Uterus (tissue), 4 donors: Measurements from ENCODE around the gene TAMM41. TPM values are rescaled to one million over a fixed set of nuclear protein-coding genes. Genes with fewer than 3 reads are reported as not detected.

ENCODE experiments used
- DNase-seq, 2 donors: peaks; one replicate each; pipeline ENCODE4 v3.0.0-alpha.2; 2019 to 2020
- H3K27ac ChIP-seq, 2 donors: fragments of 200-600 bp; sonication (generic); 1 replicate in 1 of 2; 2 replicates in 1 of 2; pipeline ENCODE4 v1.5.1; 2016 to 2018
- H3K27me3 ChIP-seq, 2 donors: fragments of 200-600 bp; sonication (generic); one replicate each; pipeline ENCODE4 v1.5.1; 2018 to 2019; ENCODE audit warnings: control low read depth in 1 of 2
- H3K36me3 ChIP-seq, 2 donors: fragments of 200-600 bp; sonication (generic); one replicate each; pipeline ENCODE4 v1.5.1; 2019; ENCODE audit warnings: control low read depth in 1 of 2
- H3K4me1 ChIP-seq, 2 donors: fragments of 200-600 bp; sonication (generic); one replicate each; pipeline ENCODE4 v1.5.1; 2018 to 2019; ENCODE audit warnings: control low read depth in 1 of 2
- H3K4me3 ChIP-seq, 2 donors: fragments of 200-600 bp; sonication (generic); 1 replicate in 1 of 2; 2 replicates in 1 of 2; pipeline ENCODE4 v1.5.1; 2018 to 2019; ENCODE audit warnings: mild to moderate bottlenecking in 1 of 2
- H3K9me3 ChIP-seq, 2 donors: fragments of 200-600 bp; sonication (generic); one replicate each; pipeline ENCODE4 v1.5.1; 2019; ENCODE audit warnings: control low read depth in 1 of 2
- CTCF ChIP-seq, 4 experiments: fragments of 200-600 bp in 2 of 4; fragments of 450-650 bp in 2 of 4; sonication (generic) in 2 of 4; IDR thresholded peaks; one replicate each; pipeline ENCODE4 v1.5.1; 2016 to 2019; ENCODE audit warnings: antibody characterized with exemption in 4 of 4, mild to moderate bottlenecking in 2 of 4, moderate library complexity in 1 of 4
- POLR2A ChIP-seq, 2 donors: fragments of 450-650 bp; IDR thresholded peaks; one replicate each; pipeline ENCODE4 v1.6.1; 2016; ENCODE audit warnings: antibody characterized with exemption in 2 of 2, mild to moderate bottlenecking in 1 of 2, moderate library complexity in 1 of 2
- intact Hi-C: fragments of 100-400 bp; cut with DNase I; formaldehyde crosslinking; loops from one replicate; pipeline ENCODE4 v1.15.1; 2023; ENCODE audit warnings: low total_unique reads
- total RNA-seq, 4 donors: library from RNA; depleted of rRNA in 3 of 4; stranded (reverse); fragments of >200 nt in 3 of 4; gene quantifications; one replicate each; pipeline versions ENCODE4 v1.1.0 to v1.2.4, GENCODE V29; 2014 to 2023
- donor health status: DM: yes; HTN: yes; CAD: no.

Gene TAMM41
- total RNA-seq, 4 donors from 2014 or later = 4.9 to 34.6 (median 25.6) TPM

GRCh38 chr3:11770477-11771391 lies 76.0 kb downstream of the TAMM41 start:
- H3K9me3 ChIP-seq = no peaks in the 10 kb centered on the region
- peak overlapping the region in 1 of 2 donors; percentile 11 for H3K4me3 ChIP-seq
- peak; percentile 48 to 56 for DNase-seq
- no peaks in the 10 kb centered on the region for H3K36me3 ChIP-seq
- TF ChIP-seq POLR2A (IDR thresholded peaks at IDR 0.05) = no peak
- H3K27ac ChIP-seq = no peak overlapping the region
- H3K4me1 ChIP-seq = no peaks in the 10 kb centered on the region
- intact Hi-C loops = no loop called here
- no peaks in the 10 kb centered on the region for H3K27me3 ChIP-seq

- Histone ChIP-seq H3K4me1 (no peaks in the 10 kb centered on the region), H3K4me3 (peak overlapping the region in 1 of 2 donors; percentile 11), H3K9me3 (no peaks in the 10 kb centered on the region), H3K36me3 (no peaks in the 10 kb centered on the region), H3K27me3 (no peaks in the 10 kb centered on the region), H3K27ac (no peak overlapping the region)
- intact Hi-C loops = no loop called here
- no peak for DNase-seq
- TF ChIP-seq CTCF (IDR thresholded peaks at IDR 0.05) (no peak), POLR2A (IDR thresholded peaks at IDR 0.05) (no peak)
Observed at GRCh38 chr3:11769704-11770476, 76.8 kb downstream of the TAMM41 start.

- no peak overlapping the region for H3K27ac ChIP-seq
- intact Hi-C loops = no loop called here
- no peak for TF ChIP-seq POLR2A (IDR thresholded peaks at IDR 0.05)
- no peak for TF ChIP-seq CTCF (IDR thresholded peaks at IDR 0.05)
- H3K4me1 ChIP-seq = no peaks in the 10 kb centered on the region
- no peaks in the 10 kb centered on the region for H3K9me3 ChIP-seq
- no peak for DNase-seq
- no peaks in the 10 kb centered on the region for H3K27me3 ChIP-seq
- H3K36me3 ChIP-seq = no peaks in the 10 kb centered on the region
- H3K4me3 ChIP-seq = no peak overlapping the region
Observed at GRCh38 chr3:11768604-11769003, 78.1 kb downstream of the TAMM41 start.

- TF ChIP-seq CTCF (IDR thresholded peaks at IDR 0.05) (no peak), POLR2A (IDR thresholded peaks at IDR 0.05) (no peak)
- intact Hi-C loops = no loop called here
- no peaks in the 10 kb centered on the region for H3K4me1 ChIP-seq
Observed at GRCh38 chr3:11764931-11765363, 81.7 kb downstream of the TAMM41 start.

GRCh38 chr3:11759996-11760395 lies 86.7 kb downstream of the TAMM41 start:
- Histone ChIP-seq H3K4me3 (no peak overlapping the region), H3K27me3 (no peaks in the 10 kb centered on the region), H3K4me1 (no peaks in the 10 kb centered on the region), H3K9me3 (no peaks in the 10 kb centered on the region), H3K36me3 (no peaks in the 10 kb centered on the region), H3K27ac (no peak overlapping the region)
- intact Hi-C loops = no loop called here
- no peak for DNase-seq
- TF ChIP-seq POLR2A (IDR thresholded peaks at IDR 0.05) (no peak), CTCF (IDR thresholded peaks at IDR 0.05) (no peak)

More at GRCh38 chr3:11764931-11765363, 81.7 kb downstream of the TAMM41 start:
- Histone ChIP-seq H3K27me3 (no peaks in the 10 kb centered on the region), H3K9me3 (no peaks in the 10 kb centered on the region), H3K36me3 (no peaks in the 10 kb centered on the region), H3K4me3 (no peak overlapping the region), H3K27ac (no peak overlapping the region)
- DNase-seq = no peak
